AG08395 (cell line): ENCODE measurements around the gene MSL2.
"Not testable (repeated sequence)": the region's sequence is repeated elsewhere in the genome, so short reads cannot be mapped to it uniquely, and the experiment has no call there.

ENCODE experiments used
- DNase-seq: peaks from one replicate; pipeline ENCODE4 v3.0.0; 2012; ENCODE audit warnings: mixed read lengths, low spot score

MSL2 gene

DNA sequence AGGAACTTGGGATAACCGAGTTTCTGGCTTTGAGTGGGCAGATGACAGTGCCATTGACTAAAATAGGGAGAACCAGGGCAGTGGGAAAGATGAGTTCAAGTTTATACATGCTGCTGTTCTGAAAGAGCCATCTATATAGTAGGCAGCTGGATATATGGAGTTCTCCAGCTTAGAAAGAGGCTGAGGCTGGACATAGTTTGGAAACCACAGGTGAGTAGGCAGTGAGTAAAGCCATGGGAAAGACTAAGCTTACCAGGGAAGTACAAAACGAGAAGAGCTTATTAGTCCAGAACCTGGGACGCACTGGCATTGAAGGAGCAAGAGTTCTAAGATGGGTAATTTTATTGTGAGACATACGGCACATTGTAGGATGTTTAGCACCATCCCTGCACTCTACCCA lies 54.2 kb downstream of the MSL2 start:
- DNase-seq, result peak; percentile 5

DNA sequence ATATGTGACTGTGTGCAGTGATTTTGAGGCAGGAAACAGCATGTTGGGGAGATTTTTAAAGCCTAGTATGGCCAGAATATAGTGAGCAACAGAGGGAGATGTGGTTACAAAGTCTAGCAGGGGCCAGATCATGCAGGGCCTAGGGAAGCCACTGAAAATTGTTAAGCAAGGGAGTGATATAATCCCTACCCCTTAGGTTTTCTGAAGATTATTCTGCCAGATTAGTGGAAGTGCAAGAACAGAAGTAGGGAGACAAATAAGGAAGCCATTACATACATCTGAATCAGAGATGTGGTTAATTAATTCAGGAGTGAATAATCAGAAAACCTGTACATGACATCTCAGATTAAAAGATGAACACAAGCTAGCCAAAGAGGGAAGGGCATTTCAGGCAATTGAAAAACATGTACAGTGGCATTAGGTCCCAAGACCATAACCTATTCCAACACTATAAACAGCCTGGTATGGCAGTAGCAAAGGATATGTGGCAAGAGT lies 54.8 kb downstream of the MSL2 start:
- DNase-seq, result peak; percentile 8

DNA sequence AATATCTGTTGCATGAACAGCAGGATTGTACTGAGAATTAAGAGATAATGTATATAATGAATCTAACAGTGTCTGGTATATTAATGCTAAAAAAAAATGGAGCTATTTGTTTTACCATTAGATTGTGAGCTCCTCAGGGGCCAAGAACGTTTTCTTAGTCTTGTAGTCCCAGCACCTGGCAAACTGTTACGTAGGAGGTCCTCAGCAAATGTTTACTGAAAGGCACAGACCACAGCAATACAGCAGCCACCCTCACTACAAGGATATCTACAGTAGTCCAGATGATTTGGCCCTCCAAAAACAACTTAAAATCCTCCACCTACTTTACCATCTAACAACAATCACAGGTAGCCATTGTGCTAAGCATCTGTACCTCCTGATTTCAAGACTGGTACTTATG lies 59.7 kb downstream of the MSL2 start:
- DNase-seq, result no peak

- DNase-seq, result no peak
These were observed 60.9 kb downstream of the MSL2 start for GRCh38 chr3:136135039-136135802.

DNA sequence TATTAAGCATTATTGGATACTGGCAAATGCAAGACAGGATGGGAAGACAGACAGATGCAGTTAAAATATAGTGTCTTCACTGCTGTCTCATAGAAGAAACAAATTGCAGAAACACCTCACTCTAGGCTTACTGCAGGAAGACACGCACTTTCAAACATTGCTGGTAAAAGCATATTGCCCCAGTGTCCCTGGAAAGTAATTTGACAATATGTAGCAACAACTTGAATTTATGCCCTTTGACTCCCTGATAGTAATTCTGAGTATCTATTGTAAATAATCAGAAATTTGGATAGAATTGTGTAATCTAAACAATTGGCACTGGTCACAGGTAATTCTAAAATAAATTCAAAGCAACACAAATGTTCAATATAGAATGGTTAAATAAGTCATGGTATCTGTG lies 62.0 kb downstream of the MSL2 start:
- no peak for DNase-seq

DNA sequence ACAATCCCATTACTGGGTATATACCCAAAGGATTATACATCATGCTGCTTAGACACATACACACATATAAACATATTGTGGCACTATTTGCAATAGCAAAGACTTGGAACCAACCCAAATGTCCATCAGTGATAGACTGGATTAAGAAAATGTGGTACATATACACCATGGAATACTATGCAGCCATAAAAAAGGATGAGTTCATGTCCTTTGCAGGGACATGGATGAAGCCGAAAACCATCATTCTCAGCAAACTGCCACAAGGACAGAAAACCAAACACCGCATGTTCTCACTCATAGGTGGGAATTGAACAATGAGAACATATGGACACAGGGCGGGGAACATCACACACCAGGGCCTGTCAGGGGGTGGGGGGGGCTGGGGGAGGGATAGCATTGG lies 64.5 kb downstream of the MSL2 start:
- DNase-seq, result not testable (repeated sequence)

DNA sequence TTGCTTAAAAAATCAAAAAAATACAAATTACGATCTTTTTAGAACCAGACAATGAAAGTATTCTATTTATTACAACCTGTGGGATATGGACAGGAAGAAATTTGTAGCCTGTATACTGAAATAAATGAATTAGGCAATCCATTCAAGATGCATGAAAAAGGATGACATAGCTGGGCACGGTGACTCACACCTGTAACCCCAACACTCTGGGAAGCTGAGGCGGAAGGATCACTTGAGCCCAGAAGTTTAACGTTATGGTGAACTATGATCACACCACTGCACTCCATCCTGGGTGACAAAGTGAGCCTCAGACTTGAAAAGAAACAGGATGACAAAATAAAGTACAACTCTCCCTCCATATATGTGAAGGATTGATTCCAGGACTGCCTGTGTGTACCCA lies 74.1 kb downstream of the MSL2 start:
- DNase-seq, result no peak

DNA sequence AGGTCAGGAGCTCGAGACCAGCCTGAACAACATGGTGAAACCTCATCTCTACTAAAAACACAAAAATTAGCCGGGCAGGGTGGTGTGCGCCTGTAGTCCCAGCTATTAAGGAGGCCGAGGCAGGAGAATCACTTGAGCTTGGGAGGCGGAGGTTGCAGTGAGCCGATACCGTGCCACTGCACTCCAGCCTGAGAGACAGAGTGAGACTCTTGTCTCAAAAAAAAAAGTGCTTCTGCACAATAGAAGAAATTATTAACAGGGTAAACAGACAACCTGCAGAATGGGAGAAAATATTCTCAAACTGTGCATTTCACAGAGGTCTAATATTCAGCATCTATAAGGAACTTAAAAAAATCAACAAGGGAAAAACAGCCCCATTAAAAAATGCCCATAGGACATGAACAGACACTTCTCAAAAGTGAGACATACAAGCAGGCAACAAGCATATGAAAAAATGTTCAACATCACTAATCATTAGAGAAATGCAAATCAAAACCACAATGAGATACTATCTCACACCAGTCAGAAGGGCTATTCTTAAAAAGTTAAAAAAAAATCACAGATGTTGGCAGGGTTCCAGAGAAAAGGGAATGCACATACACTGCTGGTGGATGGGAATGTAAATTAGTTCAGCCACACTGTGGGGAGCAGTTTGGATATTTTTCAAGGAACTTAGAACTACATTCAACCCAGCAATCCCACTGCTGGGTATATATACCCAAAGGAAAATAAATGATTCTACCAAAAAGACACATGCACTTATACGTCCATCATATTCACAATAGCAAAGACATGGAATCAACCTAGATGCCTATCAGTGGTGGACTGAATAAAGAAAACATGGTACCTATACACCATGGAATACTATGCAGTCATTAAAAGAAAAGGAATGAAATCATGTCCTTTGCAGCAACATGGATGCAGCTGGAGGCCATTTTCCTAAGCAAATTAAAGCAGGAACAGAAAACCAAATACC lies 75.5 kb downstream of the MSL2 start:
- DNase-seq, result no peak

DNA sequence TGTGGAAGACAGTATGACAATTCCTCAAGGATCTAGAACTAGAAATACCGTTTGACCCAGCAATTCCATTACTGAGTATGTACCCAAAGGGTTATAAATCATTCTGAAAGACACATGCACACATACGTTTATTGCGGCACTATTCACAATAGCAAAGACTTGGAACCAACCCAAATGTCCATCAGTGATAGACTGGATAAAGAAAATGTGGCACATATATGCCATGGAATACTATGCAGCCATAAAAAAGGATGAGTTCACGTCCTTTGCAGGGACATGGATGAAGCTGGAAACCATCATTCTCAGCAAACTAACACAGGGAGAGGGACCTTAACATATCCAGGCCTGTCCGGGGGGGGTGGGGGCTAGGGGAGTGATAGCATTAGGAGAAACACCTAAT lies 76.4 kb downstream of the MSL2 start:
- DNase-seq, result not testable (repeated sequence)

DNA sequence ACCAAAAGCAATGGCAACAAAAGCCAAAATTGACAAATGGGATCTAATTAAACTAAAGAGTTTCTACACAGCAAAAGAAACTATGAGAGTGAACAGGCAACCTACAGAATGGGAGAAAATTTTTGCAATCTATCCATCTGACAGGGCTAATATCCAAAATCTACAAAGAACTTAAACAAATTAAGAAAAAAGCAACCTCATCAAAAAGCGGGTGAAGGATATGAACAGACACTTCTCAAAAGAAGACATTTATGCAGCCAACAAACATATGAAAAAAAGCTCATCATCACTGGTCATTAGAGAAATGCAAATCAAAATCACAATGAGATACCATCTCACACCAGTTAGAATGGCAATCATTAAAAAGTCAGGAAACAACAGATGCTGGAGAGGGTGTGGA lies 76.8 kb downstream of the MSL2 start:
- not testable (repeated sequence) for DNase-seq

- DNase-seq, result no peak
These were observed 81.7 kb downstream of the MSL2 start for GRCh38 chr3:136114421-136114820.

GRCh38 chr3:136110481-136110880 lies 85.7 kb downstream of the MSL2 start:
- DNase-seq, result no peak

DNA sequence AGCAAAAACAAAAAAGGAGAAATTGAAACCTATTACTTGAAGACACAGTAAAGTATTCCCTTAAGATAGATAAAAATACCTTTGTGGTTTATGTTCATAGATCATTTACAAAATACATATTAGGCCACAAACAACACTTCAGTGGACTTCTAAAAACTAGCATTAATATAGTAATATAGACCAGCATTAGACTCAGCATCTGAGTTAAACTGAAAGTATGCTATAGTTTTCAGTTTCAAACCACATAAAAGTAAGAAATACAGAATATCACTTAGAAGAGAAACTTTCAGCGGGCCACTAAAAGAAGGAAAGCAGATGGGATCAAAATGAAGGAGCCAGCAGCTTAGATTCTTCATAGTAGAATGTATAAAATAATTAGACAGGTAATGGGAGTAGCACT lies 86.6 kb downstream of the MSL2 start:
- DNase-seq, result no peak

GRCh38 chr3:136106101-136106500 lies 90.0 kb downstream of the MSL2 start:
- DNase-seq, result no peak

GRCh38 chr3:136105044-136105443 lies 91.1 kb downstream of the MSL2 start:
- DNase-seq, result no peak
